SK-N-SH treated with all-trans-retinoic acid at 6 μM for 48 hours (cell line): ENCODE data around the gene CITED2.

Experiments used
- ATAC-seq: fragments of 200-7000 bp; cut with Tn5 transposase; 3 replicates; pipeline ENCODE4 v1.9.1; 2020; ENCODE audit warnings: mild to moderate bottlenecking, moderate library complexity
- ARNTL ChIP-seq: fragments of 450-650 bp; formaldehyde crosslinking; IDR thresholded peaks from 2 replicates; pipeline ENCODE4 v1.5.0; 2020; ENCODE audit warnings: low read depth, mild to moderate bottlenecking, moderate library complexity, borderline replicate concordance
- BACH2 ChIP-seq: fragments of 250-450 bp; sonication (Bioruptor Pico); IDR thresholded peaks from 2 replicates; pipeline ENCODE4 v1.9.0; 2021; ENCODE audit warnings: mild to moderate bottlenecking, borderline replicate concordance
- CSDC2 ChIP-seq: fragments of 250-450 bp; sonication (Bioruptor Pico); IDR thresholded peaks from 2 replicates; pipeline ENCODE4 v1.5.0; 2020; ENCODE audit warnings: mild to moderate bottlenecking, moderate library complexity
- ESRRG ChIP-seq: fragments of 250-450 bp; sonication (Bioruptor Pico); IDR thresholded peaks from 2 replicates; pipeline ENCODE4 v1.6.1; 2021; ENCODE audit warnings: mild to moderate bottlenecking
- GLIS3 ChIP-seq: fragments of 250-450 bp; sonication (Bioruptor Pico); IDR thresholded peaks from 2 replicates; pipeline ENCODE4 v1.5.0; 2020; ENCODE audit warnings: mild to moderate bottlenecking, moderate library complexity
- ISL1 ChIP-seq: fragments of 250-450 bp; sonication (Bioruptor Pico); IDR thresholded peaks from 2 replicates; pipeline ENCODE4 v2.1.2; 2022; ENCODE audit warnings: mild to moderate bottlenecking, moderate library complexity
- OSR1 ChIP-seq: fragments of 250-450 bp; sonication (Bioruptor Pico); IDR thresholded peaks from 2 replicates; pipeline ENCODE4 v1.8.0; 2022; ENCODE audit warnings: moderate library complexity, mild to moderate bottlenecking, inconsistent platforms
- PPARA ChIP-seq: fragments of 250-450 bp; sonication (Bioruptor Pico); IDR thresholded peaks from 2 replicates; pipeline ENCODE4 v1.5.0; 2020; ENCODE audit warnings: mild to moderate bottlenecking, borderline replicate concordance
- RARB ChIP-seq: fragments of 250-450 bp; sonication (Bioruptor Pico); IDR thresholded peaks from 2 replicates; pipeline ENCODE4 v1.8.0; 2021; ENCODE audit warnings: mild to moderate bottlenecking, moderate library complexity
- SNAI2 ChIP-seq: fragments of 250-450 bp; sonication (Bioruptor Pico); IDR thresholded peaks from 2 replicates; pipeline ENCODE4 v1.5.0; 2020; ENCODE audit warnings: mild to moderate bottlenecking, moderate library complexity
- TCF4 ChIP-seq: fragments of 250-450 bp; sonication (Bioruptor Pico); IDR thresholded peaks from 2 replicates; pipeline ENCODE4 v1.8.0; 2021; ENCODE audit warnings: mild to moderate bottlenecking, moderate library complexity, borderline replicate concordance
- TOX ChIP-seq: fragments of 250-450 bp; sonication (Bioruptor Pico); IDR thresholded peaks from 2 replicates; pipeline ENCODE4 v1.8.0; 2021; ENCODE audit warnings: mild to moderate bottlenecking, moderate library complexity, borderline replicate concordance
- ZC3H10 ChIP-seq: fragments of 250-450 bp; sonication (Bioruptor Pico); IDR thresholded peaks from 2 replicates; pipeline ENCODE4 v1.5.1; 2021; ENCODE audit warnings: mild to moderate bottlenecking, moderate library complexity
- ZFP3 ChIP-seq: fragments of 250-450 bp; sonication (Bioruptor Pico); IDR thresholded peaks from 2 replicates; pipeline ENCODE4 v1.5.0; 2020; ENCODE audit warnings: mild to moderate bottlenecking, moderate library complexity
- ZFP30 ChIP-seq: fragments of 450-650 bp; formaldehyde crosslinking; IDR thresholded peaks from 2 replicates; pipeline ENCODE4 v1.5.0; 2022; ENCODE audit warnings: mild to moderate bottlenecking, moderate library complexity
- ZNF565 ChIP-seq: fragments of 450-650 bp; formaldehyde crosslinking; conservative IDR thresholded peaks from 2 replicates; pipeline ENCODE4 v1.5.0; 2020; ENCODE audit warnings: low read depth, mild to moderate bottlenecking, moderate library complexity
- ZNF70 ChIP-seq: fragments of 450-650 bp; formaldehyde crosslinking; IDR thresholded peaks from 2 replicates; pipeline ENCODE4 v1.5.0; 2020; ENCODE audit warnings: mild to moderate bottlenecking, moderate library complexity
- ZNF8 ChIP-seq: fragments of 450-650 bp; formaldehyde crosslinking; IDR thresholded peaks from 2 replicates; pipeline ENCODE4 v1.5.0; 2020; ENCODE audit warnings: mild to moderate bottlenecking, moderate library complexity
- TF ChIP-seq, protein P1 (sequence below): fragments of 250-450 bp; sonication (Bioruptor Pico); IDR thresholded peaks from 2 replicates; pipeline ENCODE4 v1.8.0; 2020; ENCODE audit warnings: mild to moderate bottlenecking, moderate library complexity, borderline replicate concordance
- TF ChIP-seq, protein P2 (sequence below): fragments of 250-450 bp; sonication (Bioruptor Pico); IDR thresholded peaks from 2 replicates; pipeline ENCODE4 v1.8.0; 2021; ENCODE audit warnings: low read depth, mild to moderate bottlenecking, moderate library complexity, borderline replicate concordance
- TF ChIP-seq, protein P3 (sequence below): fragments of 250-450 bp; sonication (Bioruptor Pico); IDR thresholded peaks from 2 replicates; pipeline ENCODE4 v1.5.1; 2021; ENCODE audit warnings: mild to moderate bottlenecking, moderate library complexity
- TF ChIP-seq, protein P4 (sequence below): fragments of 250-450 bp; sonication (Bioruptor Pico); IDR thresholded peaks from 2 replicates; pipeline ENCODE4 v1.5.1; 2020; ENCODE audit warnings: low read depth, mild to moderate bottlenecking, moderate library complexity

Gene CITED2

DNA sequence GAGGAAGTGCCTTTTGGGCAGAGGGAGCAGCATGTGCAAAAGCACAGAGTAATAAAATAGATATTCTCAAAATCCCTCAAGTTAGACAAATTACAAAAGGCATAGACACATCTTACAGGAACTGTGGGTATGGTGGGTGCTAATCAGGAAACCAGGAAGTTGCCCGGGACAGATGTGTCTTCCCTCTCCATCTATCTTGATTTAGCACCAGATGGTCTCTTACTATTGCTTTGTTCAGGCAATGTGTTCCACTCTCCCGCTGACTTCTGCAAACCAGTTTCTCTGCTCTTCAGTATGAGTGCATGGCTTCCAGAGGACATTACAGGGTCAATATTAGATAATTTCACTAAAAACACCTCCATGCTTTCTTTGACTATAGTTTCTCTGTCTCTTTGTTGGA lies 13.2 kb downstream of the CITED2 start (continued):
- TF ChIP-seq ISL1 (CRISPR knock-in tag) (no peak), TCF4 (CRISPR knock-in tag) (no peak), CSDC2 (CRISPR knock-in tag) (no peak), ZNF70 (no peak), TOX (CRISPR knock-in tag) (no peak), GLIS3 (CRISPR knock-in tag) (no peak)
- TF ChIP-seq, protein P1, sequence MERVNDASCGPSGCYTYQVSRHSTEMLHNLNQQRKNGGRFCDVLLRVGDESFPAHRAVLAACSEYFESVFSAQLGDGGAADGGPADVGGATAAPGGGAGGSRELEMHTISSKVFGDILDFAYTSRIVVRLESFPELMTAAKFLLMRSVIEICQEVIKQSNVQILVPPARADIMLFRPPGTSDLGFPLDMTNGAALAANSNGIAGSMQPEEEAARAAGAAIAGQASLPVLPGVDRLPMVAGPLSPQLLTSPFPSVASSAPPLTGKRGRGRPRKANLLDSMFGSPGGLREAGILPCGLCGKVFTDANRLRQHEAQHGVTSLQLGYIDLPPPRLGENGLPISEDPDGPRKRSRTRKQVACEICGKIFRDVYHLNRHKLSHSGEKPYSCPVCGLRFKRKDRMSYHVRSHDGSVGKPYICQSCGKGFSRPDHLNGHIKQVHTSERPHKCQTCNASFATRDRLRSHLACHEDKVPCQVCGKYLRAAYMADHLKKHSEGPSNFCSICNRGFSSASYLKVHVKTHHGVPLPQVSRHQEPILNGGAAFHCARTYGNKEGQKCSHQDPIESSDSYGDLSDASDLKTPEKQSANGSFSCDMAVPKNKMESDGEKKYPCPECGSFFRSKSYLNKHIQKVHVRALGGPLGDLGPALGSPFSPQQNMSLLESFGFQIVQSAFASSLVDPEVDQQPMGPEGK (CRISPR knock-in tag): no peak

DNA sequence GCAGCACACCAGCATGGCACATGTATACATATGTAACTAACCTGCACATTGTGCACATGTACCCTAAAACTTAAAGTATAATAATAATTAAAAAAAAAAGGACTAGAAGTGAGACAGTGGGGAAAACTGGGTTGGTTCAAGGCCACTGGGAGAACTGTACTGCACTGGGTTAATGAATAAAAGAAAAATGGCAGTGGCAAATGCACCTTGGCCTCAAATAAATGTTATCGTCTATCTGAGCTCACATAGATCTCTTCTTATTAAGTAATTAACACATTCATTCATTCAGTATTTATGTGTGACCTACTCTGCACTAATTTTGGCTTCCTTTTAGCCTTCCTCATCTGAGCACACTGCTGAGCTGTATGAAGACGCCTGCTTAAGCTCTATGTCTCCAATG lies 17.5 kb downstream of the CITED2 start:
- TF ChIP-seq ZNF70 (no peak), ZFP30 (CRISPR knock-in tag) (no peak), ZFP3 (no peak), TCF4 (CRISPR knock-in tag) (no peak), ZNF565 (CRISPR knock-in tag) (no peak), OSR1 (CRISPR knock-in tag) (no peak), ESRRG (CRISPR knock-in tag) (no peak), PPARA (CRISPR knock-in tag) (no peak), ARNTL (CRISPR knock-in tag) (no peak), BACH2 (CRISPR knock-in tag) (no peak), SNAI2 (CRISPR knock-in tag) (no peak), ZC3H10 (CRISPR knock-in tag) (no peak), ZNF8 (CRISPR knock-in tag) (no peak), CSDC2 (CRISPR knock-in tag) (no peak), GLIS3 (CRISPR knock-in tag) (no peak), RARB (CRISPR knock-in tag) (no peak)
- TF ChIP-seq, protein P2, sequence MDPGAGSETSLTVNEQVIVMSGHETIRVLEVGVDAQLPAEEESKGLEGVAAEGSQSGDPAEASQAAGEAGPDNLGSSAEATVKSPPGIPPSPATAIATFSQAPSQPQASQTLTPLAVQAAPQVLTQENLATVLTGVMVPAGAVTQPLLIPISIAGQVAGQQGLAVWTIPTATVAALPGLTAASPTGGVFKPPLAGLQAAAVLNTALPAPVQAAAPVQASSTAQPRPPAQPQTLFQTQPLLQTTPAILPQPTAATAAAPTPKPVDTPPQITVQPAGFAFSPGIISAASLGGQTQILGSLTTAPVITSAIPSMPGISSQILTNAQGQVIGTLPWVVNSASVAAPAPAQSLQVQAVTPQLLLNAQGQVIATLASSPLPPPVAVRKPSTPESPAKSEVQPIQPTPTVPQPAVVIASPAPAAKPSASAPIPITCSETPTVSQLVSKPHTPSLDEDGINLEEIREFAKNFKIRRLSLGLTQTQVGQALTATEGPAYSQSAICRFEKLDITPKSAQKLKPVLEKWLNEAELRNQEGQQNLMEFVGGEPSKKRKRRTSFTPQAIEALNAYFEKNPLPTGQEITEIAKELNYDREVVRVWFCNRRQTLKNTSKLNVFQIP: no peak
- TF ChIP-seq, protein P3, sequence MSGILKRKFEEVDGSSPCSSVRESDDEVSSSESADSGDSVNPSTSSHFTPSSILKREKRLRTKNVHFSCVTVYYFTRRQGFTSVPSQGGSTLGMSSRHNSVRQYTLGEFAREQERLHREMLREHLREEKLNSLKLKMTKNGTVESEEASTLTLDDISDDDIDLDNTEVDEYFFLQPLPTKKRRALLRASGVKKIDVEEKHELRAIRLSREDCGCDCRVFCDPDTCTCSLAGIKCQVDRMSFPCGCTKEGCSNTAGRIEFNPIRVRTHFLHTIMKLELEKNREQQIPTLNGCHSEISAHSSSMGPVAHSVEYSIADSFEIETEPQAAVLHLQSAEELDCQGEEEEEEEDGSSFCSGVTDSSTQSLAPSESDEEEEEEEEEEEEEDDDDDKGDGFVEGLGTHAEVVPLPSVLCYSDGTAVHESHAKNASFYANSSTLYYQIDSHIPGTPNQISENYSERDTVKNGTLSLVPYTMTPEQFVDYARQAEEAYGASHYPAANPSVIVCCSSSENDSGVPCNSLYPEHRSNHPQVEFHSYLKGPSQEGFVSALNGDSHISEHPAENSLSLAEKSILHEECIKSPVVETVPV: no peak
- TF ChIP-seq, protein P4, sequence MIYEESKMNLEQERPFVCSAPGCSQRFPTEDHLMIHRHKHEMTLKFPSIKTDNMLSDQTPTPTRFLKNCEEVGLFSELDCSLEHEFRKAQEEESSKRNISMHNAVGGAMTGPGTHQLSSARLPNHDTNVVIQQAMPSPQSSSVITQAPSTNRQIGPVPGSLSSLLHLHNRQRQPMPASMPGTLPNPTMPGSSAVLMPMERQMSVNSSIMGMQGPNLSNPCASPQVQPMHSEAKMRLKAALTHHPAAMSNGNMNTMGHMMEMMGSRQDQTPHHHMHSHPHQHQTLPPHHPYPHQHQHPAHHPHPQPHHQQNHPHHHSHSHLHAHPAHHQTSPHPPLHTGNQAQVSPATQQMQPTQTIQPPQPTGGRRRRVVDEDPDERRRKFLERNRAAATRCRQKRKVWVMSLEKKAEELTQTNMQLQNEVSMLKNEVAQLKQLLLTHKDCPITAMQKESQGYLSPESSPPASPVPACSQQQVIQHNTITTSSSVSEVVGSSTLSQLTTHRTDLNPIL (CRISPR knock-in tag): no peak
- TF ChIP-seq, protein P1 (CRISPR knock-in tag): no peak
- no peak for ATAC-seq

DNA sequence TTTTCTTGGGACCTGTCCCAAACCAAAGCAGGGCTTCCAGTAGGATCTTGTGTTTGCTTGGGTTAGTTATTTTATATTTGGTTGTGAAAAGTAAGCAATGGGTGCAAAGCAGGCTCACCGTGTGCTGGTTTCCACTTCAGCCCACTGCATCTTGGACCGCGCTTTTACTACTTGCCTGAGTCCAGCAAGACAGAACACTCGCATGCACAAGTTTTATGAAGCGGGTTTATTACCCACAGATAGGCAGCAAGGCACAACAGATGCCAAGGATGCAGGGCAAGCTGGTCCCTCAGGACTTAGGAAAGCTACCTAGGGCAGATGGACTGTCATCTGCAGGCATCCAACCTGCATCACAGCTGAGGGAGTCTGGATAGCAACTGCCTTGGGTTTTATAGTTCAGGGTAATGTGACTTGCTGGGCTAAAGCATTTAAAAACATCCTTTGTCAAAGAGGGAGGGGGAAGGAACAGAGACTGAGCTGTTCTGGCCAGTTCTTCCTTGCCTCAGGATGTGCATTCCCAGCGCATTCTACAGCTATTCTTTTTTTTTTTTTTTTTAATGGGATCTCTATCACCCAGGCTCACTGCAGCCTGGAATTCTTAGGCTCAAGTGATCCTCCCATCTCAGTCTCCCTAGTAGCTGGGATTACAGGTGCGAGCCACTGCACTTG lies 18.5 kb downstream of the CITED2 start:
- TF ChIP-seq, protein P2: no peak
- TF ChIP-seq TOX (CRISPR knock-in tag): no peak
- no peak for TF ChIP-seq ZNF565 (CRISPR knock-in tag)
- no peak for TF ChIP-seq ZNF70
- TF ChIP-seq BACH2 (CRISPR knock-in tag): no peak
- TF ChIP-seq ZNF8 (CRISPR knock-in tag): no peak
- no peak for ATAC-seq
